GM23338 (cell line): ENCODE results near the gene PTX3. TPM values are rescaled to one million over a fixed set of nuclear protein-coding genes. Genes with fewer than 3 reads are reported as not detected.

Experiments used
- ATAC-seq: fragments of 200-7000 bp; cut with Tn5 transposase; 3 replicates; pipeline ENCODE4 v1.9.1; 2020
- DNase-seq: peaks from one replicate; pipeline ENCODE4 v3.0.0-alpha.2; 2015; ENCODE audit warnings: low spot score
- H2AFZ ChIP-seq: fragments of 200-600 bp; sonication (generic); 2 replicates; pipeline ENCODE4 v1.8.0; 2016; ENCODE audit warnings: antibody characterized with exemption, mild to moderate bottlenecking, moderate library complexity
- H3F3A ChIP-seq: fragments of 200-600 bp; sonication (generic); replicated peaks from 2 replicates; pipeline ENCODE4 v1.8.0; 2017; ENCODE audit warnings: antibody characterized with exemption, mixed run types, low read depth
- H3K27ac ChIP-seq: fragments of 200-600 bp; sonication (generic); 2 replicates; pipeline ENCODE4 v1.6.1; 2016; ENCODE audit warnings: low read depth
- H3K27me3 ChIP-seq: fragments of 200-600 bp; sonication (generic); 2 replicates; pipeline ENCODE4 v1.8.0; 2016; ENCODE audit warnings: mild to moderate bottlenecking, mixed run types, moderate library complexity; ENCODE audit not compliant: insufficient read depth
- H3K36me3 ChIP-seq: fragments of 200-600 bp; sonication (generic); 2 replicates; pipeline ENCODE4 v1.8.0; 2016; ENCODE audit warnings: mild to moderate bottlenecking; ENCODE audit not compliant: insufficient read depth
- H3K4me1 ChIP-seq: fragments of 200-600 bp; sonication (generic); 2 replicates; pipeline ENCODE4 v1.8.0; 2016; ENCODE audit warnings: mild to moderate bottlenecking, moderate library complexity; ENCODE audit not compliant: insufficient read depth
- H3K4me2 ChIP-seq: fragments of 200-600 bp; sonication (generic); 2 replicates; pipeline ENCODE4 v1.7.1; 2017; ENCODE audit warnings: mixed run types
- H3K4me3 ChIP-seq: fragments of 200-600 bp; sonication (generic); 2 replicates; pipeline ENCODE4 v1.6.1; 2016; ENCODE audit warnings: mixed run types
- H3K79me2 ChIP-seq: fragments of 200-600 bp; sonication (generic); replicated peaks from 2 replicates; pipeline ENCODE4 v1.8.0; 2017; ENCODE audit warnings: mild to moderate bottlenecking; ENCODE audit not compliant: insufficient read depth
- H3K9me2 ChIP-seq: fragments of 200-600 bp; sonication (generic); 2 replicates; pipeline ENCODE4 v1.8.0; 2017; ENCODE audit not compliant: insufficient read depth
- H4K20me1 ChIP-seq: fragments of 200-600 bp; sonication (generic); replicated peaks from 2 replicates; pipeline ENCODE4 v1.8.0; 2017; ENCODE audit warnings: mild to moderate bottlenecking; ENCODE audit not compliant: insufficient read depth
- H3K27ac Mint-ChIP-seq: 2 replicates; pipeline ENCODE4 v1.8.0; 2020; ENCODE audit warnings: inconsistent platforms, mild to moderate bottlenecking, moderate library complexity, mixed read lengths
- H3K27me3 Mint-ChIP-seq: 3 replicates; pipeline ENCODE4 v1.8.0; 2022; ENCODE audit warnings: low read depth, mild to moderate bottlenecking, moderate library complexity, mixed read lengths, inconsistent platforms; ENCODE audit not compliant: insufficient read depth, poor library complexity
- H3K36me3 Mint-ChIP-seq: 3 replicates; pipeline ENCODE4 v1.8.0; 2021; ENCODE audit warnings: low read depth, mild to moderate bottlenecking, inconsistent platforms, moderate library complexity, mixed read lengths
- H3K4me1 Mint-ChIP-seq: 3 replicates; pipeline ENCODE4 v1.8.0; 2020; ENCODE audit warnings: mild to moderate bottlenecking, inconsistent platforms, mixed read lengths
- H3K4me3 Mint-ChIP-seq: 3 replicates; pipeline ENCODE4 v1.8.0; 2021; ENCODE audit warnings: moderate library complexity, mild to moderate bottlenecking, inconsistent platforms, mixed read lengths
- H3K9me3 Mint-ChIP-seq: 3 replicates; pipeline ENCODE4 v1.8.0; 2020; ENCODE audit warnings: moderate library complexity, mild to moderate bottlenecking, inconsistent platforms, mixed read lengths
- CREB1 ChIP-seq: fragments of 250-450 bp; sonication (Bioruptor Pico); IDR thresholded peaks from 2 replicates; pipeline ENCODE4 v1.5.0; 2020; ENCODE audit warnings: low read depth, mild to moderate bottlenecking, moderate library complexity
- CTCF ChIP-seq, 2 experiments: fragments of 200-600 bp in 1 of 2; sonication (generic) in 1 of 2; conservative IDR thresholded peaks; 2 replicates each; pipeline versions ENCODE4 v1.5.1 to v1.6.1; 2016 to 2017; ENCODE audit warnings: antibody characterized with exemption in 2 of 2, low read depth in 2 of 2, mild to moderate bottlenecking in 2 of 2, moderate library complexity in 1 of 2
- ETS1 ChIP-seq: IDR thresholded peaks from 2 replicates; pipeline ENCODE4 v1.6.1; 2016; ENCODE audit warnings: antibody characterized with exemption
- EZH2 ChIP-seq: fragments of 200-600 bp; sonication (generic); IDR thresholded peaks from one replicate; pipeline ENCODE4 v1.8.0; 2017; ENCODE audit warnings: antibody characterized with exemption, mild to moderate bottlenecking, low read depth; ENCODE audit not compliant: unreplicated experiment
- EZH2phosphoT487 ChIP-seq: fragments of 200-600 bp; sonication (generic); IDR thresholded peaks from one replicate; pipeline ENCODE4 v1.8.1; 2018; ENCODE audit warnings: antibody characterized with exemption; ENCODE audit not compliant: unreplicated experiment
- JUNB ChIP-seq: IDR thresholded peaks from one replicate; pipeline ENCODE4 v1.6.1; 2016; ENCODE audit warnings: antibody characterized with exemption; ENCODE audit not compliant: unreplicated experiment
- STAT1 ChIP-seq: IDR thresholded peaks from one replicate; pipeline ENCODE4 v1.6.1; 2016; ENCODE audit warnings: antibody characterized with exemption; ENCODE audit not compliant: unreplicated experiment
- ZNF114 ChIP-seq: fragments of 250-450 bp; sonication (Bioruptor Pico); IDR thresholded peaks from 2 replicates; pipeline ENCODE4 v1.5.0; 2020; ENCODE audit warnings: mild to moderate bottlenecking, moderate library complexity
- ZNF331 ChIP-seq: fragments of 250-450 bp; sonication (Bioruptor Pico); IDR thresholded peaks from 2 replicates; pipeline ENCODE4 v1.5.0; 2020; ENCODE audit warnings: low read depth, mild to moderate bottlenecking, moderate library complexity
- polyA plus RNA-seq: library from polyadenylated mRNA; unstranded; fragments of >200 nt; fragmentation: Nextera tagmentation; extraction: Ambion mirVana; gene quantifications from 2 replicates; pipeline ENCODE4 v1.2.1, GENCODE V29; 2016
- total RNA-seq: library from RNA; depleted of rRNA; stranded (reverse); fragments of >200 nt; shearing (Covaris generic); gene quantifications from 2 replicates; pipeline ENCODE4 v1.2.3, GENCODE V29; 2014
- TF ChIP-seq, protein P1 (sequence below): fragments of 250-450 bp; sonication (Bioruptor Pico); IDR thresholded peaks from 2 replicates; pipeline ENCODE4 v1.5.0; 2020; ENCODE audit warnings: mild to moderate bottlenecking, moderate library complexity

Gene PTX3
- total and polyA plus RNA-seq, 2 experiments from 2014 or later, result 1.2 to 2.4 TPM

- TF ChIP-seq, protein P1, sequence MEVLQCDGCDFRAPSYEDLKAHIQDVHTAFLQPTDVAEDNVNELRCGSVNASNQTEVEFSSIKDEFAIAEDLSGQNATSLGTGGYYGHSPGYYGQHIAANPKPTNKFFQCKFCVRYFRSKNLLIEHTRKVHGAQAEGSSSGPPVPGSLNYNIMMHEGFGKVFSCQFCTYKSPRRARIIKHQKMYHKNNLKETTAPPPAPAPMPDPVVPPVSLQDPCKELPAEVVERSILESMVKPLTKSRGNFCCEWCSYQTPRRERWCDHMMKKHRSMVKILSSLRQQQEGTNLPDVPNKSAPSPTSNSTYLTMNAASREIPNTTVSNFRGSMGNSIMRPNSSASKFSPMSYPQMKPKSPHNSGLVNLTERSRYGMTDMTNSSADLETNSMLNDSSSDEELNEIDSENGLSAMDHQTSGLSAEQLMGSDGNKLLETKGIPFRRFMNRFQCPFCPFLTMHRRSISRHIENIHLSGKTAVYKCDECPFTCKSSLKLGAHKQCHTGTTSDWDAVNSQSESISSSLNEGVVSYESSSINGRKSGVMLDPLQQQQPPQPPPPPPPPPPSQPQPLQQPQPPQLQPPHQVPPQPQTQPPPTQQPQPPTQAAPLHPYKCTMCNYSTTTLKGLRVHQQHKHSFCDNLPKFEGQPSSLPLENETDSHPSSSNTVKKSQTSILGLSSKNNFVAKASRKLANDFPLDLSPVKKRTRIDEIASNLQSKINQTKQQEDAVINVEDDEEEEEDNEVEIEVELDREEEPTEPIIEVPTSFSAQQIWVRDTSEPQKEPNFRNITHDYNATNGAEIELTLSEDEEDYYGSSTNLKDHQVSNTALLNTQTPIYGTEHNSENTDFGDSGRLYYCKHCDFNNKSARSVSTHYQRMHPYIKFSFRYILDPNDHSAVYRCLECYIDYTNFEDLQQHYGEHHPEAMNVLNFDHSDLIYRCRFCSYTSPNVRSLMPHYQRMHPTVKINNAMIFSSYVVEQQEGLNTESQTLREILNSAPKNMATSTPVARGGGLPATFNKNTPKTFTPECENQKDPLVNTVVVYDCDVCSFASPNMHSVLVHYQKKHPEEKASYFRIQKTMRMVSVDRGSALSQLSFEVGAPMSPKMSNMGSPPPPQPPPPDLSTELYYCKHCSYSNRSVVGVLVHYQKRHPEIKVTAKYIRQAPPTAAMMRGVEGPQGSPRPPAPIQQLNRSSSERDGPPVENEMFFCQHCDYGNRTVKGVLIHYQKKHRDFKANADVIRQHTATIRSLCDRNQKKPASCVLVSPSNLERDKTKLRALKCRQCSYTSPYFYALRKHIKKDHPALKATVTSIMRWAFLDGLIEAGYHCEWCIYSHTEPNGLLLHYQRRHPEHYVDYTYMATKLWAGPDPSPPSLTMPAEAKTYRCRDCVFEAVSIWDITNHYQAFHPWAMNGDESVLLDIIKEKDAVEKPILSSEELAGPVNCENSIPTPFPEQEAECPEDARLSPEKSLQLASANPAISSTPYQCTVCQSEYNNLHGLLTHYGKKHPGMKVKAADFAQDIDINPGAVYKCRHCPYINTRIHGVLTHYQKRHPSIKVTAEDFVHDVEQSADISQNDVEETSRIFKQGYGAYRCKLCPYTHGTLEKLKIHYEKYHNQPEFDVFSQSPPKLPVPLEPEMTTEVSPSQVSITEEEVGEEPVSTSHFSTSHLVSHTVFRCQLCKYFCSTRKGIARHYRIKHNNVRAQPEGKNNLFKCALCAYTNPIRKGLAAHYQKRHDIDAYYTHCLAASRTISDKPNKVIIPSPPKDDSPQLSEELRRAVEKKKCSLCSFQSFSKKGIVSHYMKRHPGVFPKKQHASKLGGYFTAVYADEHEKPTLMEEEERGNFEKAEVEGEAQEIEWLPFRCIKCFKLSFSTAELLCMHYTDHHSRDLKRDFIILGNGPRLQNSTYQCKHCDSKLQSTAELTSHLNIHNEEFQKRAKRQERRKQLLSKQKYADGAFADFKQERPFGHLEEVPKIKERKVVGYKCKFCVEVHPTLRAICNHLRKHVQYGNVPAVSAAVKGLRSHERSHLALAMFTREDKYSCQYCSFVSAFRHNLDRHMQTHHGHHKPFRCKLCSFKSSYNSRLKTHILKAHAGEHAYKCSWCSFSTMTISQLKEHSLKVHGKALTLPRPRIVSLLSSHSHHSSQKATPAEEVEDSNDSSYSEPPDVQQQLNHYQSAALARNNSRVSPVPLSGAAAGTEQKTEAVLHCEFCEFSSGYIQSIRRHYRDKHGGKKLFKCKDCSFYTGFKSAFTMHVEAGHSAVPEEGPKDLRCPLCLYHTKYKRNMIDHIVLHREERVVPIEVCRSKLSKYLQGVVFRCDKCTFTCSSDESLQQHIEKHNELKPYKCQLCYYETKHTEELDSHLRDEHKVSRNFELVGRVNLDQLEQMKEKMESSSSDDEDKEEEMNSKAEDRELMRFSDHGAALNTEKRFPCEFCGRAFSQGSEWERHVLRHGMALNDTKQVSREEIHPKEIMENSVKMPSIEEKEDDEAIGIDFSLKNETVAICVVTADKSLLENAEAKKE (CRISPR knock-in tag), result no peak
- TF ChIP-seq ZNF331 (CRISPR knock-in tag), result no peak
- no peak for TF ChIP-seq EZH2
- no peak for TF ChIP-seq STAT1
- no peak for TF ChIP-seq ZNF114 (CRISPR knock-in tag)
- TF ChIP-seq EZH2phosphoT487, result no peak
- no peak for TF ChIP-seq ETS1
- TF ChIP-seq JUNB, result no peak
Observed at GRCh38 chr3:157445857-157446256, 9.2 kb downstream of the PTX3 start (continued).

DNA sequence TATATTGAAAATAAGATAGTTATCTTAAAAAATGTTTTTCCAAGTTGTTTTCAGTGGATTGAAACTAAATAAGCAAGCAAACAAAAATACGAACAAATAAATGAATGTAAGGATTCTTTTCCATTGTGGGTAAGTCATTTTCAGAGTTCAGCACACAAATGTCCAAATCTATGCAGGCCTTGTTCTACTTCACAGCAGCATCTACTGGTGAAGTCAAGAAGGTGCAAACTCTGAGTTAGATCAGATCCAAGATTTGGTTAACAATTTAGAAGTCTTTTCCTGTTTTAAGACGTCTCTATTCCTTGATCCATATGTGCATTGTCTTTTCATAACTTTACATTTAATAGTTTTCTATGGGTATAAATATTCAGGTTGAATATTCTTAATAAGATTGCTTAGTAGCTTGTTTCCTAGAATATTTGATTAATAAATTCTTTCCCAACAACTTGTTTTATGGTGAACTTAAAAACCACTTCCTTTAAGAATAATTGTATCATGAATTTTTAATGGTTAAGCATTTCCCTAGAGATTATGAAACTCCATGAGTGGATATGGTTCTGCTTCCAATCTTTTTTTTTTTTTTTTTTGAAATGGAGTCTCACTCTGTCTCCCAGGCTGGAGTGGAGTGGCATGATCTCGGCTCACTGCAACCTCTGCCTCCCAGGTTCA is 10.5 kb downstream of the PTX3 start:
- DNase-seq, result peak; percentile 16
- no peaks in the 10 kb centered on the region for H3K27me3 ChIP-seq
- no peak overlapping the region for H3K27ac ChIP-seq

More for the DNA sequence above, 10.5 kb downstream of the PTX3 start:
- Histone ChIP-seq H3K4me1 (no peaks in the 10 kb centered on the region), H3K4me3 (no peak overlapping the region), H3K79me2 (no peaks in the 10 kb centered on the region), H3K9me2 (no peaks in the 10 kb centered on the region), H4K20me1 (no peaks in the 10 kb centered on the region), H2AFZ (no peak overlapping the region), H3K36me3 (no peaks in the 10 kb centered on the region), H3F3A (no peaks in the 10 kb centered on the region), H3K4me2 (no peak overlapping the region)
- Mint-ChIP-seq H3K36me3 (no peaks in the 10 kb centered on the region), H3K27me3 (no peaks in the 10 kb centered on the region), H3K27ac (no peak overlapping the region), H3K4me3 (no peak overlapping the region), H3K4me1 (no peaks in the 10 kb centered on the region), H3K9me3 (peaks cover 3% of the 10 kb centered on the region; the same call in 1 of the 3 replicates)
- no peak for ATAC-seq
- TF ChIP-seq CREB1 (CRISPR knock-in tag) (no peak), CTCF (conservative IDR thresholded peaks at IDR 0.05; ENCODE audit: low read depth in 2 of 2) (peak; percentile 25 to 57; a peak in 2 of 4 replicates)
